Body of pancreas (tissue), 4 donors: ENCODE results near the gene EYS.

Experiments
- CTCF ChIP-seq, 7 experiments: fragments of 450-650 bp in 4 of 7; fragments of 200-600 bp in 3 of 7; sonication (generic) in 3 of 7; IDR thresholded peaks; one replicate each; pipeline ENCODE4 v1.5.1; 2016 to 2019; ENCODE audit warnings: antibody characterized with exemption in 7 of 7
- POLR2A ChIP-seq, 3 donors: fragments of 450-650 bp; IDR thresholded peaks; one replicate each; pipeline ENCODE4 v1.6.1; 2016; ENCODE audit warnings: antibody characterized with exemption in 3 of 3, mild to moderate bottlenecking in 2 of 3

GRCh38 chr6:64811119-64811518 is 895.9 kb downstream of the EYS start:
- no peak for TF ChIP-seq POLR2A (IDR thresholded peaks at IDR 0.05)
- TF ChIP-seq CTCF (IDR thresholded peaks at IDR 0.05), result no peak
